GM18858 (cell line): Measurements from ENCODE around the gene CNGA3.
"Not testable (repeated sequence)": the region's sequence is repeated elsewhere in the genome, so short reads cannot be mapped to it uniquely, and the experiment has no call there.

ENCODE experiments used
- ATAC-seq: cut with Tn5 transposase; IDR thresholded peaks from one replicate; pipeline ENCODE4 v1.9.1; 2021; ENCODE audit not compliant: unreplicated experiment

The CNGA3 gene

DNA sequence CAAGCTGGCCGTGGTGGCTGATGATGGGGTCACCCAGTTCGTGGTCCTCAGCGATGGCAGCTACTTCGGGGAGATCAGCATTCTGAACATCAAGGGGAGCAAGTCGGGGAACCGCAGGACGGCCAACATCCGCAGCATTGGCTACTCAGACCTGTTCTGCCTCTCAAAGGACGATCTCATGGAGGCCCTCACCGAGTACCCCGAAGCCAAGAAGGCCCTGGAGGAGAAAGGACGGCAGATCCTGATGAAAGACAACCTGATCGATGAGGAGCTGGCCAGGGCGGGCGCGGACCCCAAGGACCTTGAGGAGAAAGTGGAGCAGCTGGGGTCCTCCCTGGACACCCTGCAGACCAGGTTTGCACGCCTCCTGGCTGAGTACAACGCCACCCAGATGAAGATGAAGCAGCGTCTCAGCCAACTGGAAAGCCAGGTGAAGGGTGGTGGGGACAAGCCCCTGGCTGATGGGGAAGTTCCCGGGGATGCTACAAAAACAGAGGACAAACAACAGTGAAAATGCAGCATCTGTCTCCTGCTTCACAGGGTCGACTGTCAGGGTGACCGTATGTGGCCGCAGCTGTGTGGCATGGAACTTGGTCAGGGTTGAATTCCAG, 50.6 kb downstream of the CNGA3 start:
- ATAC-seq: no peak

DNA sequence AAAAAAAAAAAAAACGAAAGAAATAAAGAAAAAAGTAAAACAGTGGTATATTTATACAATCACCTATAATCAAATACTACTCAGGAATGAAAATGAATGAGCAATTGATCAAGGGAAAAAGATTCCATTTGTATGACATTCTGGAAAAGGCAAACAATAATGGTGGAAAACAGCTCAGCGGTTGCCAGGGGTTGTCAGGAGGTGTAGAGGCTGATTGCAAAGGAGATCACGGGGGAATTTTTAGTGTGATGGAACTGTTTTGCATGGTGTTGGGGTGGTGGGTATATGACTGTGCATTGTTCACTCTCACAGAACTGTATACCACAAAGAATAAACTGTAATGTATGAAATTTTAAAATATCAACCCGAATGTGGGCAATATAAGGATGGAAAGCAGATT, 52.9 kb downstream of the CNGA3 start:
- no peak for ATAC-seq

DNA sequence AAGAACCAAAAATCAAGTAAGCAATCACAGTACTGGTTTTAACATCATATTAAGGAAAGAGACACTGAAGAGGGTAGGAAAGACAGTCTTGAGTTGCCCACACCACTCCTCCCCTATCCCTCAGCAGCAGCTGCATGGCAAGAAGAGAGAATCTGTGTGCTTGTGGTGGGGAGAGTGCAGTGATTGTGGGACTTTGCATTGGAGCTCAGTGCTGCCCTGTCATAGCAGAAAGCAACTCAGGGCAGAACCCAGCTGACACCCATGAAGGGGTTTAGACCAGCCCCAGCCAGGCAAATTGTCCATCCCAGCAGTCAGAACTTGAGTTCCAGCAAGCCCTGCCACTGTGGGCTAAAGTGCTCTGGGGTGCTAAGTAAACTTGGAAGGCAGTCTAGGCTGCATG, 57.6 kb downstream of the CNGA3 start:
- no peak for ATAC-seq

DNA sequence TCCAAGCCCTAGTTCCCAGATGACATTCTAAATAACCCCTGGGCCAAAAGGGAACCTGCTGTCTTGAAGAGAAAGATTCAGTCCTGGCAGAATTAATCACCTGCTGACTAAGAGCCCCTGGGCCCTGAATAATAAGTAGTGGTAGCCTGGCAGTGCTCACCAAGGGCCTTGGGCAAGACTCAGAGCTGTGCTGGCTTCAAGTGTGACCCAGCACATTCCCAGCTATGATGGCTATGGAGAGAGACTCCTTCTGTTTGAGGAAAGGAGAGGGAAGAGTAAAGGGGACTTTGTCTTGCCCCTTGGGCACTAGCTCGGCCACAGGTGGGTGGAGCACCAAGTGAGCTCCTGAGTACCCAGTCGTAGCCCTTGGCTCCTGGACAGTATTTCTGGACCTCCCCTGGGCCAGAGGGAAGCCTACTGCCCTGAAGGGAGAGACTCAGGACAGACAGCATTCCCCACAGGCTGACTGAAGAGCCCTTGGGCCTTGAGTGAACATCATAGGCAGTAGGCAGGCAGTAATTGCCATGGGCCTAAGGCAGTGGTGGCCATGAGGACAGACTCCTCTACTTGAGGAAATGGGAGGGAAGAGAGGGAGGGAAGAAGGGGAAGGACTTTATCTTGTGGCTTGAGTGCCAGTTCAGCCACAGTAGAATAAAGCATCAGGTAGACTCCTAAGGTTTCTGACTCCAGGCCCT, 58.4 kb downstream of the CNGA3 start:
- no peak for ATAC-seq

DNA sequence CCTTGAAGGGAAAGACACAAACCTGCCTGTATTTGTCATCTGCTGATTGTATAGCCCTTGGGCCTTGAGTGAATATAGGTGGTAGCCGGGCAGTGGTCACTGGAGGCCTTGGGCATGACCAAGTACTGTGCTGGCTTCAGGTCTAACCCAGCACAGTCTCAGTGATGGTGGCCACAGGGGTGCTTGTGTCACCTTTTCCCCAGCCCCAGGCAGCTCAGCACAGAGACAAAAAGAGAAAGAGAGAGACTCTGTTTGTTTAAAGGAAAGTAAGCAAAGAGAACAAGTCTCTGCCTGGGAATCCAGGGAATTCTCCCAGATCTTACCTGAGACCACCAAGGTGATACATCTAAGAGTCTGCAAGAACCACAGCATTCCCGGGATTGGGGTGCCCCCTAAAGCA, 59.0 kb downstream of the CNGA3 start:
- no peak for ATAC-seq

DNA sequence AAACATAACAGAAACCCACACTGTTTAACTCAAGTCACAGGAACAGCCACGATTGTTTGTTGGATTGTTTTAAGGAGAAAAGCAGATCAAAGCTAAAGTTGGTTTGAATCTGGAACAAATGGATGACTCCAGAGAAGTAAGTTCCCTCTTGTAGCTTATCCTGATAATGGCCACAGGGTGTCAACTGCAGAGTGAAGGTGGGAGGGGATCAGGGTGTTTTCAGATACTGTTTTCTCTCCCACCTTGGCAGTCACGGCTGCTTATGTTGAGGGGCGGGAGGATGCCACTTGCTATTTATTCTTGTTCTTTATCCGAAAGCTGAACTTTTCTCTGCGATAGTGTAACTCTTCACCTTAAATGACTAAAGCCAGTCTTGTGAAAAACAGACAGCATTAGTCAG, 61.9 kb downstream of the CNGA3 start:
- no peak for ATAC-seq

DNA sequence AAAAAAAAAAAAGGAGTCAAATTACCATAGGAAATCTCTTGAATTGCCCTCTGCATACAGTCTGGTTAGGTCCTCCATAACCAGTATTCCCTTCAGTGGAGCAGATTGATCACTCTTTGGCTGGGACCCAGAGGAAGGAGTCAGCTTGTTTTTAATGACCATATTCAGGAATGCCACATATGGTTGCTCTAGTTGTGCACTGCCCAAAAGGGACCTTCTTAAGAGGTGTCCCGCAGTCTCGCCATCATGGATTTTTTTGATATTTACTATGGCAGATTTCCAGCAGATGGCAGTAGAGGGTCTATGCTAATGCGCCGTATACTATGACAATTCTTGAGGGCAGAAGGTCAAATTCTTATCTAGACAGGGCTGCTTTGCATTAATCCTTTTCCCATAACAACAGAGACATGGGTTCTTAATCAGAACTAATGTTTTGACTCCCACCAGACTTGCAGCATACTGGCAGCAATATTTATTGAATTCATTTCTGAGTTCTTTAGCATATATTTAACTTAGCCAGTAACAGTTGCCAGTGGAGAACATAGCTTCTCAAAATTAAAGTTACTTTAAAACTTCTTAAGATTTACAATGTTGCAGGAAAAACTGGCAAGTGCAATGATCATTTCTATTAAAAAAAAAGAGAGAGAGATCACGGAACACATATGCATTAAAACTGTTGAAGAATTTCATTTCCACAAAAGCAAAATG, 66.6 kb downstream of the CNGA3 start:
- ATAC-seq: no peak

DNA sequence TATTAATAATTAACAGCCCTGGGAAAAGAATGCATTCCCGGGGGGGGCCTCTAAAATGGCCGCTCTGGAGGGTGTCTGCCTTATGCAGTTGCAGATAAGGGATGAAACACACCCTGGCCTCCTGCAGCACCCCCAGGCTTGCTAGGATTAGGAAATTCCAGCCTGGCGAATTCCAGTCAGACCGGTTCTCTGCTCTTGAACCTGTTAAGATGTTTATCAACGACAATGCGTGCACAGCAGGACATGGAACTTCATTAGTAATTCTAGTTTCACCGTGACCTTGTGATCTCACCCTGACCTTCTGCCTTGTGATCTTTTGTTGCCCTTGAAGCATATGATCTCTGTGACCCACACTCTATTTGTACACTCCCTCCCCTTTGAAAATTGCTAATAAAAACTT, 68.0 kb downstream of the CNGA3 start:
- ATAC-seq: not testable (repeated sequence)

DNA sequence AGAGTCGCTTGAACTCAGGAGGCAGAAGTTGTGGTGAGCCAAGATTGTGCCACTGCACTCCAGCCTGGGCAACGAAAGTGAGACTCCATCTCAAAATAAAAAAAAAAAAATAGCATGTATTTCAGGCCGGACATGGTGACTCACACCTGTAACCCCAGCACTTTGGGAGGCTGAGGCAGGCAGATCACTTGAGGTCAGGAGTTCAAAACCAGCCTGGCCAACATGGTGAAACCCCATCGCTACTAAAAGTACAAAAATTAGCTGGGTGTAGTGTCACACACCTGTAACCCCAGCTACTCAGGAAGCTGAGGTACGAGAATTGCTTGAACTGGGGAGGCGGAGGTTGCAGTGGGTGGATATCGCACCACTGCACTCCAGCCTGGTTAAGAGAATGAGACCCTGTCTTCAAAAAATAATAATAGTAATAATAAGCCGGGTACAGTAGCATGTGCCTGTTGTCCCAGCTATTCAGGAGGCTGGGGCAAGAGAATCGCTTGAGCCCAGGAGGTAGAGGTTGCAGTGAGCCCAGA, 69.5 kb downstream of the CNGA3 start:
- ATAC-seq: not testable (repeated sequence)

DNA sequence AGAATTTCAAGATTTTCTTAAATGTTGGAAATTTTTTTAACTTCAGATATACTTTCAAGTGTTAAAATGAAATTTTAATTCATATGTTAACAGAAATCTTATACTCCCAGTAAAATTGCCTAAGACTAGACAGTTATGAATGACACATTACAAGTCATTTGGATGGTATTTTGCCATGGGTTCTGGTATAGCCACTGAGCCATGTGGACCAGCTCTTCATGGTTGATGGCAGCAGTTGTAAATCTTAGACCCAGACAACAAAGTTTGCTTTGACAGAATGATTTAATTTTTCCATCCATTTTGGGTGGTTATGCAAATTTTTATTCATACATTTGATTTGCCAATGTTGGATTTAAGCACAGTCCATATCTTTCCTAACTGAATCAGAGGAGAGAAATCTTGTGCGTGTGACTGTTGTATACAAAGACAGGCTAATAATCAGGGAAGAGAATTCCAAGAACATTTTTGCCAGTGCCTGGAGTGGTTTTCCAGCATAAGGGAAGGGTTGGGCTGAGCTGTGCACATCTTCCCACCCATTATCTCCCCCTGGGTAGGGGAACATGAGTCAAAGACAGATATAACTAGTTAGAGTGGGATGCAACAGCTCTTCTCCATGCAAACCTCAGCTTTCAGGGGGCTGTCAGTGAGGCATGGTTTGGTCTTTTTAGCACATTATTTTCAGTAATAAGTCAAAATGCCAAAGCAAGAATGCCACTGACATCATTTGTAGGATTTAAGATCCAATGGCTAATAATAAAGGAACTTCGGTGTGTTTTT, 70.3 kb downstream of the CNGA3 start:
- no peak for ATAC-seq

DNA sequence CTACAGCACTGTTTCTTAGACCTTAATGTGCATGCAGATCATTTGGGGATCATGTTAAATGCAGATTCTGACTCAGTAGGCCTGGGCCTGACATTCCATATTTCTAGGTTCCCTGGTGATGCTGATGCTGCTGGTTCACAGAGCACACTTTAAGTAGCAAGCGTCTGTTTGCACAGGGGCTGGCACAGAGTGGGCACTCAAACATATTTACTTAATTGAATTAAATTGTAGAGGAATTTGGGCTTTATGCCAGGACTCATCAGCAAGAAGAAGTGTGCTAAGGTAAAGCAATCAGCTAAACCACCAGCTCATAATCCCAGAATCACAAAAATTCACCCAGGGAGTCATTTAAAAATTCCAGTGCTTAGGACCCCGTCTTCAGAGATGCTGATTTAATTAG, 73.3 kb downstream of the CNGA3 start:
- ATAC-seq: no peak

DNA sequence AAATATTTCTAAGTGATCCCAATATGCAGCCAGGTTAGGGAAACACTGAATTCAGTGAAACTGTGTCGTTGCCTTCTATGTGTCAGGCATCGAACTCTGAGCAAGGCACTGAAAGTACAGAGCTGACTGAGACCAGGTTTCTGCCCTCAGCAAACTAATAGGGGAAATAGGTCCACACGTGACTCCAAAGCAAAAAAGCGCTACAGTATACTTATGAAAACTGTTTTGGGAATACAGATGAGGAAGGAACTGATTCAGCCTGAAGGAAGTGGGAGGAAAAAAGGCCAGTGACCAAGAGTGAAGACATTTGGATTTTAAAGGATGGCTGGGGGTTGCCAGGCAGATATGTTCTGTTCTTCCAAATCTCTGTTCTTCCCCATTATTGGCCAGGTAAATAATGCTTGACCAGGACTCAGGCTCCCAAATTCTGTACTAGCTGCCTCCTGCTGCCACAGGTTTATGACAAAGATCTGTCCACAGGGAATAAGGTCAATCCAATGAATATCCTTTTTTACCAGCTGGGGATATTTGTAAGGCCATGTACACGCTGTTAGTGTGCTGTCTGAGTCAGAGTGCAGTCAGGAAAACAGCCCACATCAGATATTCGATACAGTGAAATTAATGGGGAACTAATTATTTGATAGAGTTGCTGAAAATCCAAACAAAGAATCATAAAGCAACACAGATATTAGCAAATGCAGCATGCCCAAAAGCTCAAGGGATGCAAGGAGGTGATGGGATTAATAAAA, 73.9 kb downstream of the CNGA3 start:
- ATAC-seq: no peak

DNA sequence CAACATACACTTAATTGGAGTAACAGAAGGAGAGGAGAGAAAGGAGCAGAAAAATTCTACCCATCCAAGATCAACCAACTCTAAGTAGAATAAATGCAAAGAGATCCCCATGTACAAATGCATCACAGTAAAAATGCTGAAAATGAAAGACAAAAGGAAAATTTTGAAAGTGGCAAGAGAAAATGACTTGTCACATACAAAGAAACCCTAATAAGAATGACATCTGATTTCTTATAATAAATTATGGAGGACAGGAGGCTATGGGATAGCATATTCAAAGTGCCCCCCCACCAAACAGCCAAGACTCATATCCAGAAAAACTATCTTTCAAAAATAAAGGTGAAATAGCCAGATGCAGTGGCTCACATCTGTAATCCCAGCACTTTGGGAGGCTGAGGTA, 76.2 kb downstream of the CNGA3 start:
- no peak for ATAC-seq

DNA sequence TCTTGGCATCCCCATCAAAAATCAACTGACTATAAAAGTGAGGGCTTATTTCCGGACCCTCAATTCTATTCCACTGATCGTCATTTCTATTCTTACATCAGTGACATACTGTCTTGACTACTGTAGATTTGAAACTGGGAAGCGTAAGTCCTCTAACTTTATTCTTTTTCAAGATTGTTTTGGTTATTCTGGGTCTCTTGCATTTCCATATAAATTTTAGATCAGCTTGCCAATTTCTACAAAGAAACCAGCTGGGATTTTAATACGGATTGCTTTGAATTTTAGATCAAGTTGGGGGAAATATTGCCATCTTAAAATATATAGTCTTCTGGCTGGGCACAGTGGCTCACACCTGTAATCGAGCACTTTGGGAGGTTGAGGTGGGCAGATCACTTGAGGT, 80.5 kb downstream of the CNGA3 start:
- no peak for ATAC-seq

DNA sequence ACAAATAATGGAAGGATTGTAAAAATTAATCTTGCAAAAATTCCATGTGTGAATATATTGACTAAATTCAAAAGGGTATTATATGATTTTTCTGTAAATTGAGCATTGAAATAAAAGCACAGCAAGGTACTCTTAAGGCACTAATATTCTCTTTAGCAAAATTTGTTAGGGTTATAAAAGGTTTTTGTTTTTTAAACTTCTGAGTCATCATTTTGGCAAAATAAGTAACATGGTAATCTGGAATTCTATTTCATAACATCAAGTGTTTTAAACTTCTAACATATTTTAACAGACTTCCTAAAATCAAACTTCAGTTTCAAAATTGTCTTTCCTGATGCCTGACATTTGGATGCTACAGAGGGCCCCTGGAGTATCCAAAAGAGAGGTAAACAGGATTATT, 85.9 kb downstream of the CNGA3 start:
- no peak for ATAC-seq

DNA sequence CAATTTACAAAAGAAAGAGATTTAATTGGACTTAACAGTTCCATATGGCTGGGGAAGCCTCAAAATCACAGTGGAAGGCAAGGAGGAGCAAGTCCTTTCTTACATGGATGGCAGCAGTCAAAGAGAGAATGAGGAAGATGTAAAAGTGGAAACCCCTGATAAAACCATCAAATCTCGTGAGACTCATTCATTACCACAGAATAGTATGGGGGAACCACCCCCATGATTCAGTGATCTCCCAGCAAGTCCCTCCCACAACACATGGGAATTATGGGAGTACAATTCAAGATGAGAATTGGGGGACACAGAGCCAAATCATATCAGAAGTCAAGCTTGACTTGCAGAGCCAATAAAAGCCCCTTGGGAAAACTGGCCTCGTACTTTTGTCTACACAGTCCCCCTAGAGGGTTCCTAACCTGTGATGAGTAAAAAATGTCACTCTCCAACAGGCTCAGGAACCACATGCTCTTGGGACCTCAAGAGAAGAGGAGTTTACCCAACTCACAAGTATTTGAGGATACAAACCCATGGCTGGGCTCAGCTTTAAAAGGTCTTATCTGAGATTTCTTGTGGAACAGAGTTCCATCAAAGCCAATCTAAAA, 87.2 kb downstream of the CNGA3 start:
- ATAC-seq: no peak

DNA sequence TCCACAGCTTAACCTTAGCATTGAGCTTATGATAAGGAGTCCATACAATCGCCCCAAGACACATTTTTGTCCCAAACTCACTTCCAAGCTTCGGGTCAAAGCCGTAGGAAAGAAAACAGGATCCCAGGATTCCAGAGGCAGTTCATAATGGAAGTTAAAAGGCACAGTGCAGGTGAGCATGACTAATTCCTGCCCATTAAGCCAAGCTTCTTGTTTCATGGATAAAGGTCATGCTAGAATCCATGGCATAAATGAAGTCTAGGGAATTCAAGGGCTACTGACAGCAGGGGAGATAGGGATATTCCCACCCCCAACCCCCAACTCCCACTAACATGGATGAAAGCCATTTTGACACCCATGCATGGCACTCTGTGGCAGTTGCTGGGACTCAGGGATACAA, 88.2 kb downstream of the CNGA3 start:
- ATAC-seq: no peak

DNA sequence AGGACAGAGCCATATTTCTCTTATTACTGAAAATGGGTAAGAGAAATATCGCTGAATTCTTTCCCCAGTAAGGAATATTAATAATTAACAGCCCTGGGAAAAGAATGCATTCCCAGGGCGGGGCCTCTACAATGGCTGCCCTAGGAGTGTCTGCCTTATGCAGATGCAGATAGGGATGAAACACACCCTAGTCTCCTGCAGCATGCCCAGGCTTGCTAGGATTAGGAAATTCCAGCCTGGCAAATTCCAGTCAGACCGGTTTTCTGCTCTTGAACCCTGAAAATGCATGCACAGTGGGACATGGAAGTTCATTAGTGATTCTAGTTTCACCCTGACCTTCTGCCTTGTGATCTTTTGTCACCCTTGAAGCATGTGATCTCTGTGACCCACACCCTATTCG, 89.4 kb downstream of the CNGA3 start:
- not testable (repeated sequence) for ATAC-seq

DNA sequence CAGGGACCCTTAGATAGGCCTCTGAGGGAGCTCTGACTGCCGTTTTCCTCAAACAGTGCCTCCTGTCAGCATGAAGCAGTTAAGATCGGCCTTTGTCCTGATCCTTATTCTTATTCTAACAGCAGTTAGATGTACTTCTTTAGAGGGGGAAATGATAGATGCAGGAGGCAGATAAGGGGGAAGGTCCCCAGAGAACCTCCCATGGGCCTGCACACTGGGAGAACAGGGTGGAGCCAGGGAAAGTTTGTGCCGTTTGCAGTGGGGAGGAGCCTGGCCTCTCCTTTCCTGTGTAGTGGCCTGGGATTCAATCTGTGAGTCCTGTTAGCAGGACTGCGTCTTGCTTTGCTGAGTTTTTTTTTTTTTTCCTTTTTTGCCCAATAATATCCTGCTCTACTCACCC, 90.5 kb downstream of the CNGA3 start:
- ATAC-seq: no peak
